HCT116 (cell line): ENCODE data around the gene MT1G. TPM values are rescaled to one million over a fixed set of nuclear protein-coding genes. Genes with fewer than 3 reads are reported as not detected.

Experiments used
- ATAC-seq: fragments of 200-7000 bp; cut with Tn5 transposase; 2 replicates; pipeline ENCODE4 v1.9.1; 2020; ENCODE audit warnings: mild to moderate bottlenecking, moderate library complexity
- BruUV-seq: library from RNA; stranded (reverse); fragments of 400-500 nt; replicated peaks from 2 replicates; lab custom pipeline; 2021; lab: Mats Ljungman, UMichigan
- CTCF ChIA-PET: fragments of 300-600 bp; sonication (Branson Sonifier 250); formaldehyde crosslinking; loops from one replicate; lab custom pipeline; 2021; ENCODE audit warnings: antibody characterized with exemption; lab: Charles Lee
- POLR2A ChIA-PET: fragments of 300-600, 350-600 bp; sonication (Branson Sonifier 250); formaldehyde crosslinking; loops from one replicate; lab custom pipeline; 2021; ENCODE audit warnings: antibody characterized with exemption; lab: Charles Lee
- RAD21 ChIA-PET, 2 experiments: fragments of 300-600 bp; sonication (Branson Sonifier 250); formaldehyde crosslinking; loops; one replicate each; lab custom pipeline; 2023; ENCODE audit warnings: low total read pairs in 2 of 2; ENCODE audit not compliant: uncharacterized antibody in 2 of 2, unreplicated experiment in 2 of 2, low non-redundant PET in 1 of 2; lab: Charles Lee
- DNase-seq: peaks from one replicate; pipeline ENCODE4 v3.0.0-alpha.2; 2010; ENCODE audit warnings: low read depth, low spot score
- H2AFZ ChIP-seq: fragments of 200-600 bp; shearing (Covaris generic), sonication (generic); 2 replicates; pipeline ENCODE4 v1.6.1; 2017; ENCODE audit warnings: low read depth, mixed run types, mixed read lengths, antibody characterized with exemption, low read length; ENCODE audit not compliant: poor library complexity, severe bottlenecking
- H3K27ac ChIP-seq: 2 replicates; pipeline ENCODE4 v1.5.1; 2012; ENCODE audit warnings: low read depth, low read length
- H3K27me3 ChIP-seq: fragments of 200-600 bp; sonication (generic); 2 replicates; pipeline ENCODE4 v1.6.1; 2016; ENCODE audit warnings: mixed run types, low read length, mixed read lengths; ENCODE audit not compliant: insufficient read depth
- H3K36me3 ChIP-seq, 2 experiments: fragments of 200-500 bp in 1 of 2; fragments of 200-600 bp in 1 of 2; sonication (Bioruptor generic) in 1 of 2; sonication (generic) in 1 of 2; 2 replicates each; pipeline versions ENCODE4 v1.5.1 to v1.6.1; 2014 to 2016; ENCODE audit warnings: low read length in 2 of 2, inconsistent platforms in 1 of 2, mixed read lengths in 1 of 2, mixed run types in 1 of 2; ENCODE audit not compliant: insufficient read depth in 2 of 2, control insufficient read depth in 1 of 2
- H3K4me1 ChIP-seq, 2 experiments: fragments of 200-600 bp in 1 of 2; sonication (generic) in 1 of 2; 2 replicates each; pipeline versions ENCODE4 v1.5.1 to v1.6.1; 2012 to 2017; ENCODE audit warnings: low read length in 2 of 2, inconsistent platforms in 1 of 2, mild to moderate bottlenecking in 1 of 2, mixed read lengths in 1 of 2, mixed run types in 1 of 2, moderate library complexity in 1 of 2; ENCODE audit not compliant: insufficient read depth in 2 of 2, control insufficient read depth in 1 of 2
- H3K4me2 ChIP-seq: fragments of 200-600 bp; sonication (generic); 2 replicates; pipeline ENCODE4 v1.6.1; 2017; ENCODE audit warnings: mixed run types, low read length, mixed read lengths
- H3K4me3 ChIP-seq, 2 experiments: fragments of 200-600 bp in 1 of 2; sonication (generic) in 1 of 2; replicated peaks in 1 of 2; 2 replicates each; pipeline ENCODE4 v1.5.1; 2011 to 2016; ENCODE audit warnings: low read length in 2 of 2, control low read depth in 1 of 2, low read depth in 1 of 2, mild to moderate bottlenecking in 1 of 2, mixed read lengths in 1 of 2, mixed run types in 1 of 2
- H3K79me2 ChIP-seq: fragments of 200-600 bp; sonication (generic); 2 replicates; pipeline ENCODE4 v1.6.1; 2017; ENCODE audit warnings: mild to moderate bottlenecking, mixed run types, low read length, moderate library complexity, mixed read lengths; ENCODE audit not compliant: insufficient read depth
- H3K9ac ChIP-seq: fragments of 200-600 bp; sonication (generic); 2 replicates; pipeline ENCODE4 v1.6.1; 2016; ENCODE audit warnings: low read length, mixed read lengths
- H3K9me2 ChIP-seq: fragments of 200-600 bp; sonication (generic), shearing (Covaris generic); 2 replicates; pipeline ENCODE4 v1.6.1; 2017; ENCODE audit warnings: mixed run types, mild to moderate bottlenecking, moderate library complexity; ENCODE audit not compliant: insufficient read depth
- H3K9me3 ChIP-seq, 2 experiments: fragments of 200-500 bp in 1 of 2; fragments of 200-600 bp in 1 of 2; sonication (Bioruptor generic) in 1 of 2; sonication (generic) in 1 of 2; 2 replicates each; pipeline ENCODE4 v1.6.1; 2014 to 2017; ENCODE audit warnings: low read length in 2 of 2, mixed read lengths in 2 of 2, inconsistent platforms in 1 of 2, low read depth in 1 of 2, mild to moderate bottlenecking in 1 of 2, mixed run types in 1 of 2, moderate library complexity in 1 of 2; ENCODE audit not compliant: control insufficient read depth in 1 of 2, insufficient read depth in 1 of 2
- H4K20me1 ChIP-seq: fragments of 200-600 bp; sonication (generic), shearing (Covaris generic); 2 replicates; pipeline ENCODE4 v1.6.1; 2017; ENCODE audit warnings: mixed run types, mild to moderate bottlenecking, moderate library complexity; ENCODE audit not compliant: insufficient read depth
- ATF3 ChIP-seq: IDR thresholded peaks from 2 replicates; pipeline ENCODE4 v1.6.1; 2012
- CBX3 ChIP-seq: IDR thresholded peaks from 2 replicates; pipeline ENCODE4 v1.6.1; 2012; ENCODE audit warnings: low read depth
- CEBPB ChIP-seq: IDR thresholded peaks from 2 replicates; pipeline ENCODE4 v1.6.1; 2012; ENCODE audit warnings: low read depth
- CTCF ChIP-seq, 3 experiments: fragments of 200-600 bp in 1 of 3; sonication (generic) in 1 of 3; IDR thresholded peaks in 2 of 3; conservative IDR thresholded peaks in 1 of 3; 2 replicates each; pipeline ENCODE4 v1.5.1; 2012 to 2017; ENCODE audit warnings: low read depth in 2 of 3, low read length in 2 of 3, antibody characterized with exemption in 1 of 3, borderline replicate concordance in 1 of 3, control low read depth in 1 of 3, mild to moderate bottlenecking in 1 of 3, mixed read lengths in 1 of 3, mixed run types in 1 of 3, moderate library complexity in 1 of 3; ENCODE audit not compliant: insufficient read depth in 1 of 3
- ELF1 ChIP-seq: IDR thresholded peaks from 2 replicates; pipeline ENCODE4 v1.6.1; 2012; ENCODE audit warnings: low read depth, borderline replicate concordance
- EZH2 ChIP-seq: fragments of 200-600 bp; sonication (generic); IDR thresholded peaks from 2 replicates; pipeline ENCODE4 v1.6.1; 2017; ENCODE audit warnings: antibody characterized with exemption, mixed run types
- JUND ChIP-seq: IDR thresholded peaks from 2 replicates; pipeline ENCODE4 v1.6.1; 2012
- POLR2AphosphoS5 ChIP-seq: IDR thresholded peaks from 2 replicates; pipeline ENCODE4 v1.6.1; 2011; ENCODE audit warnings: mild to moderate bottlenecking, low read depth, low read length, moderate library complexity
- REST ChIP-seq: IDR thresholded peaks from 2 replicates; pipeline ENCODE4 v1.6.1; 2012; ENCODE audit warnings: low read depth
- SP1 ChIP-seq: IDR thresholded peaks from 2 replicates; pipeline ENCODE4 v1.6.1; 2012; ENCODE audit warnings: low read depth
- YY1 ChIP-seq: IDR thresholded peaks from 2 replicates; pipeline ENCODE4 v1.6.1; 2011; ENCODE audit warnings: low read length, low read depth, moderate library complexity, mild to moderate bottlenecking; ENCODE audit not compliant: insufficient replicate concordance; ENCODE audit errors: extremely low read depth
- ZBTB33 ChIP-seq: IDR thresholded peaks from 2 replicates; pipeline ENCODE4 v1.6.1; 2011; ENCODE audit warnings: mild to moderate bottlenecking, low read length, moderate library complexity; ENCODE audit not compliant: insufficient replicate concordance; ENCODE audit errors: extremely low read depth
- ZFX ChIP-seq: fragments of 450-650 bp; IDR thresholded peaks from 2 replicates; pipeline ENCODE4 v1.6.1; 2017
- ZNF274 ChIP-seq: fragments of 200-500 bp; sonication (Bioruptor generic); IDR thresholded peaks from 2 replicates; pipeline ENCODE4 v1.6.1; 2014; ENCODE audit warnings: mild to moderate bottlenecking, low read depth, low read length, inconsistent platforms
- intact Hi-C: fragments of 100-400 bp; cut with micrococcal nuclease; formaldehyde crosslinking; loops from 2 replicates; pipeline ENCODE4 v1.10.0; 2022
- total RNA-seq: library from RNA; stranded (reverse); gene quantifications from one replicate; pipeline ENCODE4 v1.2.1, GENCODE V29; 2021; ENCODE audit not compliant: unreplicated experiment

MT1G gene
- total RNA-seq, 1 experiment from 2014 or later = 1.2 TPM

- no peak for TF ChIP-seq CTCF (IDR thresholded peaks at IDR 0.05 in 2 of 3, conservative IDR thresholded peaks at IDR 0.05 in 1 of 3; ENCODE audit: borderline replicate concordance in 1 of 3, insufficient read depth in 1 of 3, low read depth in 2 of 3, low read length in 2 of 3)
- TF ChIP-seq CEBPB = no peak
- TF ChIP-seq ZNF274 = no peak
- no peak for TF ChIP-seq EZH2
- TF ChIP-seq YY1 = peak; percentile 57
Measured at GRCh38 chr16:56625140-56625942, 42.5 kb downstream of the MT1G start, which contains the start of gene MT1E (continued).

GRCh38 chr16:56623637-56624036 is 44.2 kb downstream of the MT1G start:
- peaks cover 12% of the 10 kb centered on the region for H3K79me2 ChIP-seq
- RAD21 ChIA-PET = no interaction called here
- BruUV-seq = no TSS peak
- CTCF ChIA-PET = interaction anchor here (0.9 to 1.5 kb wide), 2 partner anchors 20 to 78 kb away, joined by 3 to 5 read pairs; no protein-coding TSS in a partner anchor
- no peaks in the 10 kb centered on the region for H3K9me2 ChIP-seq
- no peak for ATAC-seq
- POLR2A ChIA-PET = interaction anchor here (9.4 kb wide), 1 partner anchor 13 kb away, joined by 344 read pairs; the partner anchor contains the start of gene MT2A
- H3K27me3 ChIP-seq = no peaks in the 10 kb centered on the region
- intact Hi-C loops = no loop called here
- H4K20me1 ChIP-seq = no peaks in the 10 kb centered on the region
- DNase-seq = no peak
- H3K4me1 ChIP-seq = peaks cover 12 to 39% of the 10 kb centered on the region in 2 experiments
- H3K4me2 ChIP-seq = no peak overlapping the region
- H3K36me3 ChIP-seq = no peaks in the 10 kb centered on the region
- H3K4me3 ChIP-seq = no peak overlapping the region
- H3K9me3 ChIP-seq = no peaks in the 10 kb centered on the region
- no peak overlapping the region for H2AFZ ChIP-seq
- no peak overlapping the region for H3K27ac ChIP-seq
- H3K9ac ChIP-seq = no peak overlapping the region
- TF ChIP-seq ZFX (no peak), YY1 (no peak), CBX3 (no peak), CEBPB (no peak), SP1 (no peak), JUND (no peak), ATF3 (no peak), POLR2AphosphoS5 (no peak), EZH2 (no peak), ZBTB33 (no peak), REST (no peak), ELF1 (no peak)
- TF ChIP-seq, all 23 proteins: peak for 0
